GM12878 (cell line): Measurements from ENCODE around the gene SHC4. TPM values are rescaled to one million over a fixed set of nuclear protein-coding genes. Genes with fewer than 3 reads are reported as not detected.

Source experiments
- ATAC-seq: fragments of 200-7000 bp; cut with Tn5 transposase; 3 replicates; pipeline ENCODE4 v1.9.1; 2020; ENCODE audit warnings: mild to moderate bottlenecking, moderate library complexity
- BruUV-seq: library from RNA; stranded (reverse); fragments of 400-500 nt; replicated peaks from 2 replicates; lab custom pipeline; 2021; lab: Mats Ljungman, UMichigan
- CTCF ChIA-PET: fragments of 300-600 bp; sonication (Branson Sonifier 250); formaldehyde crosslinking; extraction: SDS; loops from one replicate; lab custom pipeline; 2021; ENCODE audit warnings: inconsistent platforms; lab: Yijun Ruan, JAX
- POLR2A ChIA-PET: fragments of 350-600 bp; formaldehyde crosslinking; extraction: SDS; loops from one replicate; lab custom pipeline; 2021; ENCODE audit warnings: inconsistent platforms; lab: Charles Lee
- RAD21 ChIA-PET: fragments of 300-600 bp; sonication (Branson Sonifier 250); formaldehyde crosslinking; loops from one replicate; lab custom pipeline; 2023; ENCODE audit warnings: antibody characterized with exemption; ENCODE audit not compliant: unreplicated experiment; lab: Charles Lee
- SMC1A ChIA-PET: fragments of 300-600 bp; sonication (Branson Sonifier 250); formaldehyde crosslinking; loops from one replicate; lab custom pipeline; 2023; ENCODE audit not compliant: unreplicated experiment, uncharacterized antibody; lab: Charles Lee
- DNase-seq: peaks from one replicate; pipeline ENCODE4 v3.0.0-alpha.2; 2011; ENCODE audit warnings: low read depth, low spot score
- FAIRE-seq: peaks from 3 replicates; lab custom pipeline; 2011; peaks lifted over from hg19 to GRCh38; lab: Jason Lieb, UNC
- H2AFZ ChIP-seq: 2 replicates; pipeline ENCODE4 v1.6.0; 2011; ENCODE audit warnings: low read depth, low read length, control low read depth; ENCODE audit not compliant: control insufficient read depth
- H3K27ac ChIP-seq: 2 replicates; pipeline ENCODE4 v1.5.1; 2011; ENCODE audit warnings: control low read depth; ENCODE audit not compliant: control insufficient read depth, insufficient read depth
- H3K27me3 ChIP-seq, 2 experiments: replicated peaks in 1 of 2; 2 replicates each; pipeline versions ENCODE4 v1.6.0 to v1.6.1; 2011; ENCODE audit warnings: low read length in 1 of 2; ENCODE audit not compliant: control insufficient read depth in 2 of 2, insufficient read depth in 2 of 2
- H3K36me3 ChIP-seq, 2 experiments: 2 replicates each; pipeline ENCODE4 v1.5.1; 2011; ENCODE audit warnings: low read length in 1 of 2; ENCODE audit not compliant: control insufficient read depth in 2 of 2, insufficient read depth in 2 of 2
- H3K4me1 ChIP-seq: 2 replicates; pipeline ENCODE4 v1.6.1; 2011; ENCODE audit warnings: mild to moderate bottlenecking, low read length, moderate library complexity, mixed read lengths; ENCODE audit not compliant: control insufficient read depth, insufficient read depth
- H3K4me2 ChIP-seq: 2 replicates; pipeline ENCODE4 v1.6.0; 2011; ENCODE audit warnings: control low read depth; ENCODE audit not compliant: control insufficient read depth, insufficient read depth
- H3K4me3 ChIP-seq: fragments of 200-600 bp; sonication (generic); 2 replicates; pipeline ENCODE4 v1.5.1; 2016
- H3K79me2 ChIP-seq: 2 replicates; pipeline ENCODE4 v1.6.0; 2011; ENCODE audit warnings: low read length; ENCODE audit not compliant: control insufficient read depth, insufficient read depth
- H3K9ac ChIP-seq: 2 replicates; pipeline ENCODE4 v1.8.0; 2011; ENCODE audit warnings: low read length, control low read depth, mixed read lengths; ENCODE audit not compliant: control insufficient read depth, insufficient read depth
- H3K9me3 ChIP-seq: replicated peaks from 3 replicates; pipeline ENCODE4 v1.5.1; 2011; ENCODE audit warnings: mild to moderate bottlenecking, low read length; ENCODE audit not compliant: control insufficient read depth, insufficient read depth
- H4K20me1 ChIP-seq: 2 replicates; pipeline ENCODE4 v1.6.0; 2011; ENCODE audit not compliant: control insufficient read depth, insufficient read depth
- ATF7 ChIP-seq: fragments of 450-650 bp; IDR thresholded peaks from 2 replicates; pipeline ENCODE4 v1.6.1; 2016; ENCODE audit warnings: low read depth, mild to moderate bottlenecking
- BACH1 ChIP-seq: fragments of 450-650 bp; IDR thresholded peaks from 2 replicates; pipeline ENCODE4 v1.6.1; 2017; ENCODE audit warnings: mild to moderate bottlenecking, borderline replicate concordance
- BHLHE40 ChIP-seq, 2 experiments: fragments of 450-650 bp in 1 of 2; IDR thresholded peaks; 2 replicates each; pipeline ENCODE4 v1.6.1; 2011 to 2017; ENCODE audit warnings: low read depth in 2 of 2, borderline replicate concordance in 1 of 2, improper control_type of control experiment in 1 of 2, low read length in 1 of 2, mild to moderate bottlenecking in 1 of 2
- CHD1 ChIP-seq: IDR thresholded peaks from 2 replicates; pipeline ENCODE4 v1.6.1; 2012; ENCODE audit warnings: low read depth, low read length, improper control_type of control experiment
- FOXM1 ChIP-seq: IDR thresholded peaks from 2 replicates; pipeline ENCODE4 v1.6.1; 2012; ENCODE audit warnings: low read depth, mild to moderate bottlenecking, inconsistent platforms, low read length, moderate library complexity
- HDAC2 ChIP-seq: fragments of 200-600 bp; sonication (generic); IDR thresholded peaks from 2 replicates; pipeline ENCODE4 v1.6.1; 2017
- HDAC6 ChIP-seq: fragments of 200-600 bp; sonication (generic); IDR thresholded peaks from one replicate; pipeline ENCODE4 v1.8.0; 2017; ENCODE audit warnings: antibody characterized with exemption; ENCODE audit not compliant: unreplicated experiment
- NFIC ChIP-seq: IDR thresholded peaks from 2 replicates; pipeline ENCODE4 v1.6.1; 2012; ENCODE audit warnings: low read depth, mild to moderate bottlenecking, inconsistent platforms, low read length, moderate library complexity
- NFYB ChIP-seq: IDR thresholded peaks from 2 replicates; pipeline ENCODE4 v1.6.1; 2011; ENCODE audit warnings: low read depth, mild to moderate bottlenecking, low read length, improper control_type of control experiment, moderate library complexity; ENCODE audit not compliant: insufficient read depth
- NR2C1 ChIP-seq: fragments of 450-650 bp; IDR thresholded peaks from 2 replicates; pipeline ENCODE4 v1.6.1; 2017; ENCODE audit warnings: antibody characterized with exemption, mild to moderate bottlenecking, moderate library complexity
- POLR2AphosphoS2 ChIP-seq: IDR thresholded peaks from 2 replicates; pipeline ENCODE4 v1.6.1; 2011; ENCODE audit warnings: low read depth, mild to moderate bottlenecking, low read length, improper control_type of control experiment, moderate library complexity
- SIX5 ChIP-seq: IDR thresholded peaks from 2 replicates; pipeline ENCODE4 v1.6.1; 2011; ENCODE audit warnings: mild to moderate bottlenecking, low read depth, low read length, moderate library complexity; ENCODE audit not compliant: severe bottlenecking
- SMAD1 ChIP-seq: fragments of 450-650 bp; IDR thresholded peaks from 2 replicates; pipeline ENCODE4 v1.6.1; 2018; ENCODE audit warnings: mild to moderate bottlenecking, low read depth; ENCODE audit not compliant: partially characterized antibody
- SMC3 ChIP-seq: IDR thresholded peaks from 2 replicates; pipeline ENCODE4 v1.6.1; 2011; ENCODE audit warnings: low read length, improper control_type of control experiment, borderline replicate concordance
- WGBS: methylation state at CpG from one replicate; pipeline ENCODE4 v1.1.6; 2016; ENCODE audit warnings: low lambda C conversion rate; ENCODE audit not compliant: insufficient replicate concordance, insufficient coverage; ENCODE audit errors: missing lambda C conversion rate; 5-methylcytosine and 5-hydroxymethylcytosine counted together
- in situ Hi-C: fragments of 300-500 bp; cut with MboI; formaldehyde crosslinking; loops from 9 replicates; pipeline ENCODE4 v1.14.3; 2018; ENCODE audit warnings: mixed read lengths
- intact Hi-C: fragments of 100-400 bp; cut with micrococcal nuclease; formaldehyde crosslinking; loops from one replicate; pipeline ENCODE4 v1.14.2; 2022; ENCODE audit not compliant: unreplicated experiment
- polyA plus RNA-seq, 11 experiments: library from polyadenylated mRNA; depleted of rRNA in 4 of 11; unstranded in 6 of 11; stranded (reverse) in 5 of 11; fragments of >200 nt; fragmentation: Nextera tagmentation in 4 of 11; fragmentation: Illumina TruSeq in 1 of 11; extraction: Ambion mirVana in 4 of 11; extraction: Trizol in 1 of 11; gene quantifications; 1 replicate in 1 of 11; 2 replicates in 10 of 11; pipeline versions ENCODE4 v1.2.1 to v1.2.3, GENCODE V29; 2011 to 2016; ENCODE audit warnings: inconsistent platforms in 2 of 11, missing spikeins in 2 of 11, low read depth in 1 of 11
- total RNA-seq, 4 experiments: library from RNA; depleted of rRNA in 3 of 4; stranded (reverse); fragments of >200 nt in 3 of 4; fragmentation: Illumina TruSeq in 1 of 4; extraction: Trizol in 1 of 4; gene quantifications; 2 replicates each; pipeline versions ENCODE4 v1.2.1 to v1.2.3, GENCODE V29; 2013 to 2021
- TF ChIP-seq, protein P1 (sequence below): fragments of 450-650 bp; IDR thresholded peaks from 2 replicates; pipeline ENCODE4 v1.6.1; 2017; ENCODE audit warnings: mild to moderate bottlenecking, moderate library complexity

The SHC4 gene
- total and polyA plus RNA-seq, 10 of the 15 experiments (the other 5 are each of a cell fraction or from before 2014, with no cell fraction given), result 0.04 to 0.87 (median 0.14) TPM

DNA sequence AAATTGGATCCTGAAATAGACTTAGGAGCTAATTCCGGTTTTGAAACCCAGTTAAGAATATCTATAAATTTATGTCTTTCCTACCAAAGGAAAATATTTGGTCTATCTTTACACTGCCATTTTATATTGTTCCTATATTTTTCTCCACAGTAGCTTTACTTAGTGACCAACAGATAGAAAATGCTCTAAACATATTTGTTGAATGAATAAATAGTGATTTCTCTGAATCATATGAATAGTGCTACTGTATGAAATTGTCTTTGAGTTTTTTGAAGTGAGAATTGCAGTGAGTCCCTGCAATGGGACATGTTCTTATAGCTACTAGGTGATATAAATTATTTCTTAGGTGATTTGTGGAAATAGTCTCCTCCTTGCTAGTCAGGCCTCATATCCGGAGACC lies 104.3 kb downstream of the SHC4 start:
- in situ Hi-C loops, result no loop called here
- no TSS peak for BruUV-seq
- Histone ChIP-seq H3K4me1 (no peaks in the 10 kb centered on the region), H3K4me3 (no peak overlapping the region)
- DNase-seq (no peak), ATAC-seq (no peak)
- TF ChIP-seq, protein P1, sequence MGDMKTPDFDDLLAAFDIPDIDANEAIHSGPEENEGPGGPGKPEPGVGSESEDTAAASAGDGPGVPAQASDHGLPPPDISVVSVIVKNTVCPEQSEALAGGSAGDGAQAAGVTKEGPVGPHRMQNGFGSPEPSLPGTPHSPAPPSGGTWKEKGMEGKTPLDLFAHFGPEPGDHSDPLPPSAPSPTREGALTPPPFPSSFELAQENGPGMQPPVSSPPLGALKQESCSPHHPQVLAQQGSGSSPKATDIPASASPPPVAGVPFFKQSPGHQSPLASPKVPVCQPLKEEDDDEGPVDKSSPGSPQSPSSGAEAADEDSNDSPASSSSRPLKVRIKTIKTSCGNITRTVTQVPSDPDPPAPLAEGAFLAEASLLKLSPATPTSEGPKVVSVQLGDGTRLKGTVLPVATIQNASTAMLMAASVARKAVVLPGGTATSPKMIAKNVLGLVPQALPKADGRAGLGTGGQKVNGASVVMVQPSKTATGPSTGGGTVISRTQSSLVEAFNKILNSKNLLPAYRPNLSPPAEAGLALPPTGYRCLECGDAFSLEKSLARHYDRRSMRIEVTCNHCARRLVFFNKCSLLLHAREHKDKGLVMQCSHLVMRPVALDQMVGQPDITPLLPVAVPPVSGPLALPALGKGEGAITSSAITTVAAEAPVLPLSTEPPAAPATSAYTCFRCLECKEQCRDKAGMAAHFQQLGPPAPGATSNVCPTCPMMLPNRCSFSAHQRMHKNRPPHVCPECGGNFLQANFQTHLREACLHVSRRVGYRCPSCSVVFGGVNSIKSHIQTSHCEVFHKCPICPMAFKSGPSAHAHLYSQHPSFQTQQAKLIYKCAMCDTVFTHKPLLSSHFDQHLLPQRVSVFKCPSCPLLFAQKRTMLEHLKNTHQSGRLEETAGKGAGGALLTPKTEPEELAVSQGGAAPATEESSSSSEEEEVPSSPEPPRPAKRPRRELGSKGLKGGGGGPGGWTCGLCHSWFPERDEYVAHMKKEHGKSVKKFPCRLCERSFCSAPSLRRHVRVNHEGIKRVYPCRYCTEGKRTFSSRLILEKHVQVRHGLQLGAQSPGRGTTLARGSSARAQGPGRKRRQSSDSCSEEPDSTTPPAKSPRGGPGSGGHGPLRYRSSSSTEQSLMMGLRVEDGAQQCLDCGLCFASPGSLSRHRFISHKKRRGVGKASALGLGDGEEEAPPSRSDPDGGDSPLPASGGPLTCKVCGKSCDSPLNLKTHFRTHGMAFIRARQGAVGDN, result no peak
- TF ChIP-seq SIX5 (no peak), NR2C1 (no peak), HDAC6 (no peak), CHD1 (no peak), NFIC (no peak), BHLHE40 (IDR thresholded peaks at IDR 0.05; ENCODE audit: borderline replicate concordance in 1 of 2, low read depth in 2 of 2, low read length in 1 of 2) (no peak), BACH1 (no peak), HDAC2 (no peak), SMC3 (no peak), NFYB (no peak), FOXM1 (no peak), ATF7 (no peak), SMAD1 (no peak), POLR2AphosphoS2 (no peak)
- TF ChIP-seq, all 136 proteins: peak for 0
- RAD21 ChIA-PET, result interaction anchor here (0.6 to 2.9 kb wide), 10 partner anchors 30 to 736 kb away, joined by 3 to 14 read pairs (median 4); partner anchors contain the start of genes CEP152 and SHC4
- Histone ChIP-seq H2AFZ (no peak overlapping the region), H3K27me3 (no peaks in the 10 kb centered on the region), H3K27ac (no peak overlapping the region), H3K9me3 (no peaks in the 10 kb centered on the region), H4K20me1 (no peaks in the 10 kb centered on the region), H3K4me2 (no peak overlapping the region), H3K9ac (no peak overlapping the region), H3K36me3 (no peaks in the 10 kb centered on the region), H3K79me2 (no peaks in the 10 kb centered on the region)
- intact Hi-C loops, result loop anchor here (10.0 kb wide), 1 partner anchor 1145 kb away; no protein-coding TSS in a partner anchor
- FAIRE-seq, result no peak
- POLR2A ChIA-PET, result no interaction called here
- SMC1A ChIA-PET, result interaction anchor here (1.2 to 7.3 kb wide), 7 partner anchors 21 to 1286 kb away, joined by 3 to 112 read pairs (median 5); partner anchors contain the start of genes FGF7 and SHC4
- WGBS, result 45% methylated on average over 2 of the region's 2 CpGs
- CTCF ChIA-PET, result interaction anchor here (0.7 to 13.1 kb wide), 16 partner anchors 65 to 1286 kb away, joined by 3 to 134 read pairs (median 4); partner anchors contain the start of genes FGF7 and SHC4
